D721Med (cell line): Measurements from ENCODE around the gene PLD1.

ENCODE experiments used
- DNase-seq: peaks from one replicate; pipeline ENCODE4 v3.0.0; 2011; ENCODE audit warnings: low spot score; ENCODE audit not compliant: insufficient read length
- FAIRE-seq: peaks from 2 replicates; lab custom pipeline; 2011; peaks lifted over from hg19 to GRCh38; lab: Jason Lieb, UNC
- CTCF ChIP-seq: IDR thresholded peaks from 2 replicates; pipeline ENCODE4 v1.5.1; 2012; ENCODE audit warnings: mild to moderate bottlenecking, control low read depth; ENCODE audit not compliant: insufficient read depth; ENCODE audit errors: missing control alignments

Gene PLD1

DNA sequence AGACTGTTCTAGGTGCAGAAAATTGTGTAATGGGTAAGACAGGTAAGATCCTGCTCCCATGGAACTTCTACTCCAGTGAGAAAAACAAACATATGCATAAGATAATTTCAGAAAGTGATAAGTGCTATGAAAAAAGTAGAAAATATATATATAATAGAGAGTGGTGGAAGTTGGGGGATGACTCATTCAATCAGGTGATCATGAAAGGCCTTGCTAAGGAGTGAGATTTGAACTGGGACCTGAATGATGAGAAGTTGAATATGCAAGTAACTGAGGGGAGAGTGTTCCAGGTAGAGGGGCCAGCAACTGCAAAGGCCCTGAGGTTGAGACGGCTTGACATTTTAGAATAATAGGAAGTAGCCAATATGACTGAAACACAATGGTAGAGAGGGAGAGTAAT, 257.8 kb downstream of the PLD1 start:
- DNase-seq: no peak
- no peak for FAIRE-seq
- no peak for TF ChIP-seq CTCF

DNA sequence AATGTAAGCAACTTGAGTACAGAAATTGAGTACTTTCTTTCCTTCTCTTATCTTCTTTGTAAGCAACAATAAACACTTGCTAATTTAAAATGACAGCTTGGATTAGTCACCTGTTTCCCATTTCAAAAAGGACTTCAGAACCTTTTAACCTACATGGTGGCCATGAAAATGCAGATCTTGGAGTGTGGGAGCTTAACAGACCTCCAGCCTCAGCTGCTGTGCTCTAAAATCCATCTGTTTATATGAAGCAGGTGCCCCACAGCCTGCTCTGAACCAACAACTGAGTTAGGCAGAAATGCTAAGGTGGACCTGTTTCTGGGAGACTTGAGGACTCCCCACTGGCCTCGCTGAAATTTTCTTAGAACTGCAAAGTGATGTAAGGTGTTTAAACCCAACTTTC, 259.0 kb downstream of the PLD1 start:
- FAIRE-seq (no peak), DNase-seq (no peak)
- no peak for TF ChIP-seq CTCF
